Nephron (organoid): Measurements from ENCODE around the gene DUSP1.
A peak's percentile ranks its signal among the peaks of the same experiment; 100 is the strongest.
"Not testable (repeated sequence)": the region's sequence is repeated elsewhere in the genome, so short reads cannot be mapped to it uniquely, and the experiment has no call there.

Experiments used
- H3K27ac Mint-ChIP-seq, 3 experiments: 2 replicates each; pipeline ENCODE4 v1.8.0; 2020; ENCODE audit warnings: mixed read lengths in 3 of 3, mild to moderate bottlenecking in 2 of 3, moderate library complexity in 1 of 3
- H3K27me3 Mint-ChIP-seq: 2 replicates; pipeline ENCODE4 v1.8.0; 2021; ENCODE audit warnings: low read depth, mild to moderate bottlenecking, moderate library complexity, mixed read lengths
- H3K36me3 Mint-ChIP-seq: 2 replicates; pipeline ENCODE4 v1.8.0; 2020; ENCODE audit warnings: low read depth, mixed read lengths
- H3K4me1 Mint-ChIP-seq: 2 replicates; pipeline ENCODE4 v1.8.0; 2020; ENCODE audit warnings: mixed read lengths
- H3K4me3 Mint-ChIP-seq, 3 experiments: 2 replicates each; pipeline ENCODE4 v1.8.0; 2020; ENCODE audit warnings: mild to moderate bottlenecking in 3 of 3, mixed read lengths in 3 of 3, moderate library complexity in 2 of 3
- H3K9me3 Mint-ChIP-seq: 2 replicates; pipeline ENCODE4 v1.8.0; 2020; ENCODE audit warnings: mixed read lengths
- CTCF ChIP-seq, 3 experiments: fragments of 200-600 bp; sonication (generic); IDR thresholded peaks; one replicate each; pipeline ENCODE4 v1.5.0; 2021; ENCODE audit warnings: antibody characterized with exemption in 3 of 3; ENCODE audit not compliant: unreplicated experiment in 3 of 3

The DUSP1 gene

DNA sequence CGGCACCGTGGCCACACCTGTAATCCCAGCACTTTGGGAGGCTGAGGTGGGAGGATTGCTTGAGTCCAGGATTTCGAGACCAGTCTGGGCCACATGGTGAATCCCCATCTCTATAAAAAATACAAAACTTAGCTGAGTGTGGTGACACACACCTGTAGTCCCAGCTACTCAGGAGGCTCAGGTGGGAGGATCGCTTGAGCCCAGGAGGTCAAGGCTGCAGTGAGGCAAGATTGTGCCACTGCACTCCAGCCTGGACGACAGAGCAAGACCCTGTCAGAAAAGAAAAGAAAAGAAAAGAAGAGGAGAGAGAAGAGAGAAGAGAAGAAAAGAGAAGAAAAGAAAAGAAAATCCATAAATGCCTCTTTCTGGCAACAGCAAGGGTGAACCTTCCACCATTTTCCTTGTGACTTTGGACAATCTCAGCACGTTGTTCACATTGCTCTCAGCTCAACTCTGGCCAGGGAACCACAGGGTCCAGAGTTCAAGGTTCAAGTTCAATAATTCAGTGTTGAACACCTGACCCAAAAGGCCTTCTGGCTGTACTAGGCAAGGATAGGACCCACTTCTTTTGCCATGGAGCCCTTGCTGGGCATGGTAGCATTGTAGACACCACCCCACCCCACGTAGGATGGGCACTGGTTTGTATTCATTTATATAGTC is 14.6 kb upstream of the DUSP1 start:
- Mint-ChIP-seq H3K4me1 (peaks cover 4% of the 10 kb centered on the region), H3K36me3 (no peaks in the 10 kb centered on the region), H3K27me3 (no peaks in the 10 kb centered on the region), H3K9me3 (no peaks in the 10 kb centered on the region), H3K4me3 (no peak overlapping the region), H3K27ac (no peak overlapping the region)
- no peak for TF ChIP-seq CTCF (IDR thresholded peaks at IDR 0.05; ENCODE audit: unreplicated experiment in 3 of 3)

GRCh38 chr5:172784162-172784561 is 13.2 kb upstream of the DUSP1 start:
- not testable (repeated sequence) for H3K36me3 Mint-ChIP-seq, H3K4me3 Mint-ChIP-seq, H3K9me3 Mint-ChIP-seq, H3K4me1 Mint-ChIP-seq, H3K27me3 Mint-ChIP-seq
- H3K27ac Mint-ChIP-seq: peak overlapping the region in 1 of 3 experiments; percentile 14

DNA sequence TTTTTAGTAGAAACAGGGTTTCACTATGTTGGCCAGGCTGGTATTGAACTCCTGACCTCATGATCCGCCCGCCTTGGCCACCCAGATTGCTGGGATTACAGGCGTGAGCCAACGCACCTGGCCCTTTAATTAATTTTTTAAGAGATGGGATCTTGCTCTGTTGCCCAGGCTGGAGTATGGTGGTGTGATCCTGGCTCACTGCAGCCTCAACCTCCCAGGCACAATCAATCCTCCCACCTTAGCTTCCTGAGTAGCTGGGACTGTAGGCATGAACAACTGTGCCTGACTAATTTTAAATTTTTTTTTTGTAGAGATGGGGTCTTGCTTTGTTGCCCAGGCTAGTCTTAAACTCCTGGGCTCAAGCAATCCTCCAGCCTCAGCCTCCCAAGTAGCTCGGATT is 12.3 kb upstream of the DUSP1 start:
- H3K36me3 Mint-ChIP-seq, H3K27ac Mint-ChIP-seq, H3K4me1 Mint-ChIP-seq, H3K27me3 Mint-ChIP-seq, H3K4me3 Mint-ChIP-seq, H3K9me3 Mint-ChIP-seq: not testable (repeated sequence)

- H3K36me3 Mint-ChIP-seq: no peaks in the 10 kb centered on the region
- H3K9me3 Mint-ChIP-seq: no peaks in the 10 kb centered on the region
- peaks cover 8% of the 10 kb centered on the region for H3K4me1 Mint-ChIP-seq
- H3K27ac Mint-ChIP-seq: no peak overlapping the region
- no peaks in the 10 kb centered on the region for H3K27me3 Mint-ChIP-seq
- H3K4me3 Mint-ChIP-seq: no peak overlapping the region
- TF ChIP-seq CTCF (IDR thresholded peaks at IDR 0.05; ENCODE audit: unreplicated experiment in 3 of 3): no peak
These were observed 11.4 kb upstream of the DUSP1 start for GRCh38 chr5:172782169-172783039.

GRCh38 chr5:172779691-172780341 is 8.8 kb upstream of the DUSP1 start:
- Mint-ChIP-seq H3K4me3 (no peak overlapping the region), H3K27me3 (no peaks in the 10 kb centered on the region)
- TF ChIP-seq CTCF (IDR thresholded peaks at IDR 0.05; ENCODE audit: unreplicated experiment in 3 of 3): no peak

GRCh38 chr5:172777881-172778814 is 7.2 kb upstream of the DUSP1 start:
- H3K4me3 Mint-ChIP-seq: no peak overlapping the region
- no peak for TF ChIP-seq CTCF (IDR thresholded peaks at IDR 0.05; ENCODE audit: unreplicated experiment in 3 of 3)
- H3K36me3 Mint-ChIP-seq: no peaks in the 10 kb centered on the region
- H3K27ac Mint-ChIP-seq: peak overlapping the region in 1 of 3 experiments; percentile 14
- H3K27me3 Mint-ChIP-seq: no peaks in the 10 kb centered on the region
- H3K9me3 Mint-ChIP-seq: no peaks in the 10 kb centered on the region
- H3K4me1 Mint-ChIP-seq: peaks cover 17% of the 10 kb centered on the region

More at GRCh38 chr5:172779691-172780341, 8.8 kb upstream of the DUSP1 start:
- Mint-ChIP-seq H3K9me3 (no peaks in the 10 kb centered on the region), H3K4me1 (peaks cover 10% of the 10 kb centered on the region), H3K27ac (no peak overlapping the region), H3K36me3 (no peaks in the 10 kb centered on the region)
